Spleen (tissue), 7 donors: ENCODE measurements around the gene FGG.

Source experiments
- CTCF ChIP-seq, 11 experiments: fragments of 200-600 bp in 7 of 11; fragments of 450-650 bp in 4 of 11; sonication (generic) in 4 of 11; IDR thresholded peaks in 8 of 11; conservative IDR thresholded peaks in 3 of 11; 1 replicate in 7 of 11; 2 replicates in 4 of 11; pipeline versions ENCODE4 v1.4.0 to v1.8.0; 2016 to 2021; ENCODE audit warnings: antibody characterized with exemption in 11 of 11, inconsistent platforms in 4 of 11, mild to moderate bottlenecking in 1 of 11
- POLR2A ChIP-seq, 3 donors: fragments of 450-650 bp; IDR thresholded peaks; one replicate each; pipeline ENCODE4 v1.5.1; 2017; ENCODE audit warnings: antibody characterized with exemption in 3 of 3, mild to moderate bottlenecking in 1 of 3
- POLR2AphosphoS5 ChIP-seq, 3 donors: sonication (generic); formaldehyde crosslinking; IDR thresholded peaks; one replicate each; pipeline ENCODE4 v1.5.1; 2017; ENCODE audit warnings: antibody characterized with exemption in 3 of 3
- donor health status: DM: no; HTN: no; CAD: no; lungs with moderate emphysema.
- donor health status: DM: no; HTN: no; CAD: no.
- donor health status: DM: no; HTN: no; CAD: no.

GRCh38 chr4:154566639-154567204 is 45.7 kb downstream of the FGG start:
- TF ChIP-seq POLR2AphosphoS5 (IDR thresholded peaks at IDR 0.05) (no peak), CTCF (IDR thresholded peaks at IDR 0.05 in 8 of 11, conservative IDR thresholded peaks at IDR 0.05 in 3 of 11) (no peak), POLR2A (IDR thresholded peaks at IDR 0.05) (no peak)
